GM20431 (cell line): ENCODE results near the gene ADRB1.

Experiments used
- in situ Hi-C: fragments of 300-500 bp; cut with MseI, MboI; formaldehyde crosslinking; loops from one replicate; pipeline ENCODE4 v1.15.0; 2020; ENCODE audit warnings: low sequenced_read_pairs; ENCODE audit not compliant: unreplicated experiment

Gene ADRB1

DNA sequence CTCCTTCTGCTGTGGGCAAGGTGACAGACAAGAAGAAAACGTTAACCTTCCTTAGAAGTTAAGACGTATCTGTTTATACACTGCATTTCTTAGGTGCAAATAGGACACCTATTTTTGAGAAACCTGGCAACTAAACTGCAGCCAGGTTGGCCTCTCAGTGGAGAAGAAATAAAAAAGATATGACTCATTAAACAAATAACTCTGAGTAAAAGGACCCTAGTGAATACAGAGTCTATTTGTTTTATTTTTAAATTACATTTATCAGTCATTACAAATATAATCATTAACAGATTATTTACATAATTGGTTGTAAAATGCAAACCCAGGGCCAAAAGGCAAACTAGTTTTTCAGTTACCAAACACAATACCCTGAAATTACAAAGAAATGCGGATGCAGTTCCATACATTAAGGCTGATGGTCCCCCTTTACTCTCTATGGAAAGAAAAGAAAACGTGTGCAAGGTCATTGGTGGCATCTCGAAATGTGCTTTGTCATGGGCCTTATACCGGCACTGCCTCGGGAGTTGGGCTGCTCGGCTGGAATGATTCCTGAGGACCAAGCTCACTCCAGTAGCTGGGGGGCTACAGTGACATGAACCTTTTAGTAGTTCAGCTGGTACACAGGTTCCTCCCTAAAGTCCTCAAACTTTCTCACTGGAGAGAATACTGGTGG is 38.4 kb downstream of the ADRB1 start:
- in situ Hi-C loops = no loop called here

- in situ Hi-C loops = no loop called here
Measured at GRCh38 chr10:114083040-114083439, 39.4 kb downstream of the ADRB1 start.

GRCh38 chr10:114084215-114084614 is 40.5 kb downstream of the ADRB1 start:
- in situ Hi-C loops = no loop called here

DNA sequence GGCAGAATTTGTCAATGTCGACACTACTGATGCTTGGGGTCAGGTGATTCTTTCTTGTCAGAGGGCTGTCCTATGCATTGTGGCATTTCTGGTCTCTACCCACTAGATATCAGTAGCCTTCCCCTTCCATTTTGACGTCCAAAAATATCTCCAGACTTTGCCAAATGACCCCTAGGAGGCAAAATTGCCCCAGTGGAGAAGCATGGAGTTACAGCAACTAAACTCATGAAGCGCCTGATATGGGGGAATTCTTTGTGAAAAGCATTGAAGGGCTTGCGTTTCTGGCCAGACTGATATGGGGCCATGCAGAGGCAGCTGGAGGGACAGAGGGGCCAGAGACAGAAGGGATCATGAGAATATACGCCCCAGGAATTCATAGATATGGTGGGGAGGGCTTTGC is 43.6 kb downstream of the ADRB1 start:
- in situ Hi-C loops = no loop called here

DNA sequence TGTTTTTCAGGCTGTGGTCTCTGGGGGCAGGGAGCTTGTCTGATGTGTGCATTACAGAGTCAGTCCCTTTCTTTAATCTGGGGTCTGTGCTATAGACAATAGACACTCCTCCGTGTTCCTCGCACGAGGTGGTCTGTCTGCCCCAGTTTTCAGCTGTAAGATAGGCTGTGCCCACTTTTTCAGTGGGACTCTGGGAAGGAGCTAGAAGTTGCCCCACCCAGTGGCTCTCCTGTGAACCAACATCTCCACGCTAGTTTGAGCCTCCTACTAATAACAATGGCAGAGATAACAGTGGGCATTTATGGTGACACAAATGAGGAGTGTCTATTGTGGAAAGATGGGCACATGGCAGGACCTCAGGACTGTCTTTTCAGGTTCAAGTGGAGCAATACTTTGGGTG is 44.0 kb downstream of the ADRB1 start:
- in situ Hi-C loops = no loop called here

DNA sequence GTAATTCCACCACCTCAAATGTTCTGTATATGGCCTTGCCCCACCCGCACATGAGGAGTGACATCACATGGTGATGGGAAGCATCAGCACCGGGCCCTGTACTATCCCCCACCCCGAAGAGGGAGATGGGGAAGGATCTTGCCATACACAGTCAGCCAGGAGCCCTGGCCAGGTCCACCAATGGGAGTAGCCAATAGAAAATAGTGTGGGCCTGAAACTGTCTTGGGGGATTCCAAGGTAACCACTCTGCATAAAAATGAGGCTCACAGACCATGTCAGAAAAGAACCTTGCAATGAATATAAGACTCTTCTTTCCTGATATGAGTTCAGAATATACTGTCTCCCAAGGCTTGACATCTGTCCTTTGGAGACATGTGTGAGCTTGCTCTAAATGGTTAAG is 51.1 kb downstream of the ADRB1 start:
- in situ Hi-C loops = no loop called here

DNA sequence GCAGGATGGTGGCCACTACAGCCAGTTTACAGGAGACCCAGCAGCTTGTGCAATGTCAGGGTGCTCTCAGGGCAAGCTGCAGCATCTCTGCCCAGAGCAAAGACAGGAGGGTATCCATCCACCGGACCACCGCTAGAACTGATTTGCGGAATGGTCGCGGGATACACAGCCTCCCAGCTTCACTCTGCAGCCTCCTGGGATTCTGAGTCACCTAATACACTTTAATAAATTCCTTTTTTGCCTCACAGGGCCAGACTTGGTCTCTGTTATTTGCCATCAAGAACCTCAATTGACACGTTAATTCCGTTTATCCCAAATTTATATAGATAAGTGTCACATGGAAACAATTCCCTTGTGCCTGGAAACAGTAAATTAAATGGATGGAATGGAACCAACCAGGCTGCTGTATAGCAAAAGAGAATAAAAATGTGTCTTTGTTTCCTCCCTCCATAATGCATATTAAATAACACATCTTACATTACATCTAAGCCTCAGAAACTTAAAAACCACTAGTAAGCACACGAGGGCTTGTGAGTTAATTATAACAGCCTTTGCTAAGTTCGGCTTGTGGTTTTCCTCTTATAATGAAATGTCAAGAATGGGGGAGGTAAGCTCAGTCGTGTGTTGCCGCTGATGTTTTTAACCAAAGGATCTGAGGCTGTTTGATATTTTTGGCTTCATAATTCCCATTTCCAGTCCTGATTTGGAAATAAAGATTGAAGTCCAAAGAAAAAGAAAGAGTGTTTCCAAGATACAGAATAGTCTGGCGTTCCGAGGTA is 52.1 kb downstream of the ADRB1 start:
- in situ Hi-C loops = no loop called here
